GM12878 (cell line): ENCODE measurements around the gene MDH1. TPM values are rescaled to one million over a fixed set of nuclear protein-coding genes. Genes with fewer than 3 reads are reported as not detected.

ENCODE experiments used
- ATAC-seq: fragments of 200-7000 bp; cut with Tn5 transposase; 3 replicates; pipeline ENCODE4 v1.9.1; 2020; ENCODE audit warnings: mild to moderate bottlenecking, moderate library complexity
- BruUV-seq: library from RNA; stranded (reverse); fragments of 400-500 nt; replicated peaks from 2 replicates; lab custom pipeline; 2021; lab: Mats Ljungman, UMichigan
- CTCF ChIA-PET: fragments of 300-600 bp; sonication (Branson Sonifier 250); formaldehyde crosslinking; extraction: SDS; loops from one replicate; lab custom pipeline; 2021; ENCODE audit warnings: inconsistent platforms; lab: Yijun Ruan, JAX
- POLR2A ChIA-PET: fragments of 350-600 bp; formaldehyde crosslinking; extraction: SDS; loops from one replicate; lab custom pipeline; 2021; ENCODE audit warnings: inconsistent platforms; lab: Charles Lee
- RAD21 ChIA-PET: fragments of 300-600 bp; sonication (Branson Sonifier 250); formaldehyde crosslinking; loops from one replicate; lab custom pipeline; 2023; ENCODE audit warnings: antibody characterized with exemption; ENCODE audit not compliant: unreplicated experiment; lab: Charles Lee
- SMC1A ChIA-PET: fragments of 300-600 bp; sonication (Branson Sonifier 250); formaldehyde crosslinking; loops from one replicate; lab custom pipeline; 2023; ENCODE audit not compliant: unreplicated experiment, uncharacterized antibody; lab: Charles Lee
- DNase-seq: peaks from one replicate; pipeline ENCODE4 v3.0.0-alpha.2; 2011; ENCODE audit warnings: low read depth, low spot score
- FAIRE-seq: peaks from 3 replicates; lab custom pipeline; 2011; peaks lifted over from hg19 to GRCh38; lab: Jason Lieb, UNC
- H2AFZ ChIP-seq: 2 replicates; pipeline ENCODE4 v1.6.0; 2011; ENCODE audit warnings: low read depth, low read length, control low read depth; ENCODE audit not compliant: control insufficient read depth
- H3K27ac ChIP-seq: 2 replicates; pipeline ENCODE4 v1.5.1; 2011; ENCODE audit warnings: control low read depth; ENCODE audit not compliant: control insufficient read depth, insufficient read depth
- H3K27me3 ChIP-seq, 2 experiments: replicated peaks in 1 of 2; 2 replicates each; pipeline versions ENCODE4 v1.6.0 to v1.6.1; 2011; ENCODE audit warnings: low read length in 1 of 2; ENCODE audit not compliant: control insufficient read depth in 2 of 2, insufficient read depth in 2 of 2
- H3K36me3 ChIP-seq, 2 experiments: 2 replicates each; pipeline ENCODE4 v1.5.1; 2011; ENCODE audit warnings: low read length in 1 of 2; ENCODE audit not compliant: control insufficient read depth in 2 of 2, insufficient read depth in 2 of 2
- H3K4me1 ChIP-seq: 2 replicates; pipeline ENCODE4 v1.6.1; 2011; ENCODE audit warnings: mild to moderate bottlenecking, low read length, moderate library complexity, mixed read lengths; ENCODE audit not compliant: control insufficient read depth, insufficient read depth
- H3K4me2 ChIP-seq: 2 replicates; pipeline ENCODE4 v1.6.0; 2011; ENCODE audit warnings: control low read depth; ENCODE audit not compliant: control insufficient read depth, insufficient read depth
- H3K4me3 ChIP-seq: fragments of 200-600 bp; sonication (generic); 2 replicates; pipeline ENCODE4 v1.5.1; 2016
- H3K79me2 ChIP-seq: 2 replicates; pipeline ENCODE4 v1.6.0; 2011; ENCODE audit warnings: low read length; ENCODE audit not compliant: control insufficient read depth, insufficient read depth
- H3K9ac ChIP-seq: 2 replicates; pipeline ENCODE4 v1.8.0; 2011; ENCODE audit warnings: low read length, control low read depth, mixed read lengths; ENCODE audit not compliant: control insufficient read depth, insufficient read depth
- H3K9me3 ChIP-seq: replicated peaks from 3 replicates; pipeline ENCODE4 v1.5.1; 2011; ENCODE audit warnings: mild to moderate bottlenecking, low read length; ENCODE audit not compliant: control insufficient read depth, insufficient read depth
- H4K20me1 ChIP-seq: 2 replicates; pipeline ENCODE4 v1.6.0; 2011; ENCODE audit not compliant: control insufficient read depth, insufficient read depth
- CREB1 ChIP-seq: IDR thresholded peaks from 2 replicates; pipeline ENCODE4 v1.6.1; 2012; ENCODE audit warnings: low read depth, mild to moderate bottlenecking, inconsistent platforms
- EED ChIP-seq: sonication (generic); IDR thresholded peaks from 2 replicates; pipeline ENCODE4 v1.6.1; 2016; ENCODE audit warnings: antibody characterized with exemption, low read depth
- LARP7 ChIP-seq: fragments of 450-650 bp; IDR thresholded peaks from 2 replicates; pipeline ENCODE4 v1.6.1; 2017; ENCODE audit warnings: mild to moderate bottlenecking
- MEF2B ChIP-seq: fragments of 450-650 bp; IDR thresholded peaks from 2 replicates; pipeline ENCODE4 v1.6.1; 2018; ENCODE audit warnings: mild to moderate bottlenecking, moderate library complexity; ENCODE audit not compliant: partially characterized antibody, poor library complexity, severe bottlenecking
- MTA3 ChIP-seq: IDR thresholded peaks from 2 replicates; pipeline ENCODE4 v1.6.1; 2012; ENCODE audit warnings: low read length, inconsistent platforms, borderline replicate concordance
- NRF1 ChIP-seq: conservative IDR thresholded peaks from 2 replicates; pipeline ENCODE4 v1.6.1; 2011; ENCODE audit warnings: mild to moderate bottlenecking, low read depth, low read length, improper control_type of control experiment
- PML ChIP-seq: IDR thresholded peaks from 2 replicates; pipeline ENCODE4 v1.6.1; 2012; ENCODE audit warnings: low read length, inconsistent platforms
- POLR2AphosphoS2 ChIP-seq: IDR thresholded peaks from 2 replicates; pipeline ENCODE4 v1.6.1; 2011; ENCODE audit warnings: low read depth, mild to moderate bottlenecking, low read length, improper control_type of control experiment, moderate library complexity
- RFX5 ChIP-seq: IDR thresholded peaks from 2 replicates; pipeline ENCODE4 v1.6.1; 2011; ENCODE audit warnings: low read depth, low read length, improper control_type of control experiment
- SIN3A ChIP-seq: IDR thresholded peaks from 2 replicates; pipeline ENCODE4 v1.6.1; 2012; ENCODE audit warnings: low read depth, low read length, improper control_type of control experiment
- ZNF217 ChIP-seq: fragments of 450-650 bp; IDR thresholded peaks from 2 replicates; pipeline ENCODE4 v1.6.1; 2017; ENCODE audit warnings: antibody characterized with exemption, mild to moderate bottlenecking
- WGBS: methylation state at CpG from one replicate; pipeline ENCODE4 v1.1.6; 2016; ENCODE audit warnings: low lambda C conversion rate; ENCODE audit not compliant: insufficient replicate concordance, insufficient coverage; ENCODE audit errors: missing lambda C conversion rate; 5-methylcytosine and 5-hydroxymethylcytosine counted together
- in situ Hi-C: fragments of 300-500 bp; cut with MboI; formaldehyde crosslinking; loops from 9 replicates; pipeline ENCODE4 v1.14.3; 2018; ENCODE audit warnings: mixed read lengths
- intact Hi-C: fragments of 100-400 bp; cut with micrococcal nuclease; formaldehyde crosslinking; loops from one replicate; pipeline ENCODE4 v1.14.2; 2022; ENCODE audit not compliant: unreplicated experiment
- polyA plus RNA-seq, 11 experiments: library from polyadenylated mRNA; depleted of rRNA in 4 of 11; unstranded in 6 of 11; stranded (reverse) in 5 of 11; fragments of >200 nt; fragmentation: Nextera tagmentation in 4 of 11; fragmentation: Illumina TruSeq in 1 of 11; extraction: Ambion mirVana in 4 of 11; extraction: Trizol in 1 of 11; gene quantifications; 1 replicate in 1 of 11; 2 replicates in 10 of 11; pipeline versions ENCODE4 v1.2.1 to v1.2.3, GENCODE V29; 2011 to 2016; ENCODE audit warnings: inconsistent platforms in 2 of 11, missing spikeins in 2 of 11, low read depth in 1 of 11
- total RNA-seq, 4 experiments: library from RNA; depleted of rRNA in 3 of 4; stranded (reverse); fragments of >200 nt in 3 of 4; fragmentation: Illumina TruSeq in 1 of 4; extraction: Trizol in 1 of 4; gene quantifications; 2 replicates each; pipeline versions ENCODE4 v1.2.1 to v1.2.3, GENCODE V29; 2013 to 2021
- TF ChIP-seq, protein P1 (sequence below): fragments of 450-650 bp; IDR thresholded peaks from 2 replicates; pipeline ENCODE4 v1.6.1; 2016; ENCODE audit warnings: mild to moderate bottlenecking
- TF ChIP-seq, protein P2 (sequence below): IDR thresholded peaks from 2 replicates; pipeline ENCODE4 v1.6.1; 2012; ENCODE audit warnings: low read depth, low read length, improper control_type of control experiment
- TF ChIP-seq, protein P3 (sequence below): fragments of 450-650 bp; formaldehyde crosslinking; IDR thresholded peaks from 2 replicates; pipeline ENCODE4 v1.4.0; 2020; ENCODE audit warnings: mild to moderate bottlenecking, moderate library complexity
- TF ChIP-seq, protein P4 (sequence below): fragments of 450-650 bp; formaldehyde crosslinking; IDR thresholded peaks from 2 replicates; pipeline ENCODE4 v1.4.0; 2022; ENCODE audit warnings: mild to moderate bottlenecking, moderate library complexity

The MDH1 gene
- total and polyA plus RNA-seq, 10 of the 15 experiments (the other 5 are each of a cell fraction or from before 2014, with no cell fraction given) = 254 to 1,581 (median 440) TPM

DNA sequence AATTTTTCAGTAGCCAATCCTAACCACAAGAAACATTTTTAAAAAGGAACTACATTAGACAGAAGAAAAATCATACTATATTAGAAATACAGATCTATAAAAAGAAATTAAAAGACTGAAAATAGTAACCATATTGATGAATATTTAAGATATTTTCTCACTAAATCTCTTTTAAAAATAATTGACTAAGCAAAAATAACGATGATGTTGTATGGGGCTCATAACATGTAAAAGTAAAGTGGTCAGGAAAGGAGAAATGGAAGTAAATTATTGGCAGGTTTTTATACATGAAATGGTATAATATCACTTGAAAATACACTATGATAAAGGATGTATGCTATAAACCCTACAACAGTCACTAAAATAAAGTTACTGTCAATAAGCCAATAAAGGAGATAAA lies 5.9 kb upstream of the MDH1 start:
- 90% methylated on average over 1 of the region's 1 CpG for WGBS
- FAIRE-seq (no peak), ATAC-seq (no peak), DNase-seq (no peak)
- ChIA-PET POLR2A (no interaction called here), SMC1A (interaction anchor here (1.1 to 1.2 kb wide), 2 partner anchors 8 to 15 kb away, joined by 3 read pairs; no protein-coding TSS in a partner anchor), RAD21 (no interaction called here), CTCF (interaction anchor here (0.8 to 1.2 kb wide), 2 partner anchors 15 to 307 kb away, joined by 3 to 7 read pairs; no protein-coding TSS in a partner anchor)
- Histone ChIP-seq H3K4me1 (no peaks in the 10 kb centered on the region), H3K4me2 (no peak overlapping the region), H3K4me3 (no peak overlapping the region), H3K9ac (no peak overlapping the region), H3K27ac (no peak overlapping the region), H2AFZ (no peak overlapping the region; the same call in 1 of the 2 replicates), H3K79me2 (peaks cover 9% of the 10 kb centered on the region), H3K36me3 (no peaks in the 10 kb centered on the region), H4K20me1 (no peaks in the 10 kb centered on the region), H3K9me3 (no peaks in the 10 kb centered on the region), H3K27me3 (no peaks in the 10 kb centered on the region)
- no TSS peak for BruUV-seq
- intact Hi-C loops (no loop called here), in situ Hi-C loops (no loop called here)
- TF ChIP-seq PML (no peak), EED (no peak), RFX5 (no peak), NRF1 (no peak), POLR2AphosphoS2 (no peak), MEF2B (no peak), LARP7 (no peak), ZNF217 (no peak), CREB1 (no peak), MTA3 (no peak), SIN3A (no peak)
- TF ChIP-seq, protein P1, sequence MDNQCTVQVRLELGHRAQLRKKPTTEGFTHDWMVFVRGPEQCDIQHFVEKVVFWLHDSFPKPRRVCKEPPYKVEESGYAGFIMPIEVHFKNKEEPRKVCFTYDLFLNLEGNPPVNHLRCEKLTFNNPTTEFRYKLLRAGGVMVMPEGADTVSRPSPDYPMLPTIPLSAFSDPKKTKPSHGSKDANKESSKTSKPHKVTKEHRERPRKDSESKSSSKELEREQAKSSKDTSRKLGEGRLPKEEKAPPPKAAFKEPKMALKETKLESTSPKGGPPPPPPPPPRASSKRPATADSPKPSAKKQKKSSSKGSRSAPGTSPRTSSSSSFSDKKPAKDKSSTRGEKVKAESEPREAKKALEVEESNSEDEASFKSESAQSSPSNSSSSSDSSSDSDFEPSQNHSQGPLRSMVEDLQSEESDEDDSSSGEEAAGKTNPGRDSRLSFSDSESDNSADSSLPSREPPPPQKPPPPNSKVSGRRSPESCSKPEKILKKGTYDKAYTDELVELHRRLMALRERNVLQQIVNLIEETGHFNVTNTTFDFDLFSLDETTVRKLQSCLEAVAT = no peak
- TF ChIP-seq, protein P2, sequence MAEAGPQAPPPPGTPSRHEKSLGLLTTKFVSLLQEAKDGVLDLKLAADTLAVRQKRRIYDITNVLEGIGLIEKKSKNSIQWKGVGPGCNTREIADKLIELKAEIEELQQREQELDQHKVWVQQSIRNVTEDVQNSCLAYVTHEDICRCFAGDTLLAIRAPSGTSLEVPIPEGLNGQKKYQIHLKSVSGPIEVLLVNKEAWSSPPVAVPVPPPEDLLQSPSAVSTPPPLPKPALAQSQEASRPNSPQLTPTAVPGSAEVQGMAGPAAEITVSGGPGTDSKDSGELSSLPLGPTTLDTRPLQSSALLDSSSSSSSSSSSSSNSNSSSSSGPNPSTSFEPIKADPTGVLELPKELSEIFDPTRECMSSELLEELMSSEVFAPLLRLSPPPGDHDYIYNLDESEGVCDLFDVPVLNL = no peak
- TF ChIP-seq, protein P3, sequence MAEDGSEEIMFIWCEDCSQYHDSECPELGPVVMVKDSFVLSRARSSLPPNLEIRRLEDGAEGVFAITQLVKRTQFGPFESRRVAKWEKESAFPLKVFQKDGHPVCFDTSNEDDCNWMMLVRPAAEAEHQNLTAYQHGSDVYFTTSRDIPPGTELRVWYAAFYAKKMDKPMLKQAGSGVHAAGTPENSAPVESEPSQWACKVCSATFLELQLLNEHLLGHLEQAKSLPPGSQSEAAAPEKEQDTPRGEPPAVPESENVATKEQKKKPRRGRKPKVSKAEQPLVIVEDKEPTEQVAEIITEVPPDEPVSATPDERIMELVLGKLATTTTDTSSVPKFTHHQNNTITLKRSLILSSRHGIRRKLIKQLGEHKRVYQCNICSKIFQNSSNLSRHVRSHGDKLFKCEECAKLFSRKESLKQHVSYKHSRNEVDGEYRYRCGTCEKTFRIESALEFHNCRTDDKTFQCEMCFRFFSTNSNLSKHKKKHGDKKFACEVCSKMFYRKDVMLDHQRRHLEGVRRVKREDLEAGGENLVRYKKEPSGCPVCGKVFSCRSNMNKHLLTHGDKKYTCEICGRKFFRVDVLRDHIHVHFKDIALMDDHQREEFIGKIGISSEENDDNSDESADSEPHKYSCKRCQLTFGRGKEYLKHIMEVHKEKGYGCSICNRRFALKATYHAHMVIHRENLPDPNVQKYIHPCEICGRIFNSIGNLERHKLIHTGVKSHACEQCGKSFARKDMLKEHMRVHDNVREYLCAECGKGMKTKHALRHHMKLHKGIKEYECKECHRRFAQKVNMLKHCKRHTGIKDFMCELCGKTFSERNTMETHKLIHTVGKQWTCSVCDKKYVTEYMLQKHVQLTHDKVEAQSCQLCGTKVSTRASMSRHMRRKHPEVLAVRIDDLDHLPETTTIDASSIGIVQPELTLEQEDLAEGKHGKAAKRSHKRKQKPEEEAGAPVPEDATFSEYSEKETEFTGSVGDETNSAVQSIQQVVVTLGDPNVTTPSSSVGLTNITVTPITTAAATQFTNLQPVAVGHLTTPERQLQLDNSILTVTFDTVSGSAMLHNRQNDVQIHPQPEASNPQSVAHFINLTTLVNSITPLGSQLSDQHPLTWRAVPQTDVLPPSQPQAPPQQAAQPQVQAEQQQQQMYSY (CRISPR knock-in tag) = no peak
- TF ChIP-seq, protein P4, sequence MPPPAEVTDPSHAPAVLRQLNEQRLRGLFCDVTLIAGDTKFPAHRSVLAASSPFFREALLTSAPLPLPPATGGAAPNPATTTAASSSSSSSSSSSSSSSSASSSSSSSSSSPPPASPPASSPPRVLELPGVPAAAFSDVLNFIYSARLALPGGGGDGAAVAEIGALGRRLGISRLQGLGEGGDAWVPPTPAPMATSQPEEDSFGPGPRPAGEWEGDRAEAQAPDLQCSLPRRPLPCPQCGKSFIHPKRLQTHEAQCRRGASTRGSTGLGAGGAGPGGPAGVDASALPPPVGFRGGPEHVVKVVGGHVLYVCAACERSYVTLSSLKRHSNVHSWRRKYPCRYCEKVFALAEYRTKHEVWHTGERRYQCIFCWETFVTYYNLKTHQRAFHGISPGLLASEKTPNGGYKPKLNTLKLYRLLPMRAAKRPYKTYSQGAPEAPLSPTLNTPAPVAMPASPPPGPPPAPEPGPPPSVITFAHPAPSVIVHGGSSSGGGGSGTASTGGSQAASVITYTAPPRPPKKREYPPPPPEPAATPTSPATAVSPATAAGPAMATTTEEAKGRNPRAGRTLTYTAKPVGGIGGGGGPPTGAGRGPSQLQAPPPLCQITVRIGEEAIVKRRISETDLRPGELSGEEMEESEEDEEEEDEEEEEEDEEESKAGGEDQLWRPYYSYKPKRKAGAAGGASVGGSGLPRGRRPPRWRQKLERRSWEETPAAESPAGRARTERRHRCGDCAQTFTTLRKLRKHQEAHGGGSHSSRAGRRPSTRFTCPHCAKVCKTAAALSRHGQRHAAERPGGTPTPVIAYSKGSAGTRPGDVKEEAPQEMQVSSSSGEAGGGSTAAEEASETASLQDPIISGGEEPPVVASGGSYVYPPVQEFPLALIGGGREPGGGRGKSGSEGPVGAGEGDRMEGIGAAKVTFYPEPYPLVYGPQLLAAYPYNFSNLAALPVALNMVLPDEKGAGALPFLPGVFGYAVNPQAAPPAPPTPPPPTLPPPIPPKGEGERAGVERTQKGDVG (CRISPR knock-in tag) = no peak
